Panc1 (cell line): ENCODE results near the gene HMGXB4. TPM values are rescaled to one million over a fixed set of nuclear protein-coding genes. Genes with fewer than 3 reads are reported as not detected.

Experiments used
- ATAC-seq: fragments of 200-7000 bp; cut with Tn5 transposase; 2 replicates; pipeline ENCODE4 v1.9.1; 2020; ENCODE audit warnings: mild to moderate bottlenecking, moderate library complexity
- BruUV-seq: library from RNA; stranded (reverse); fragments of 400-500 nt; replicated peaks from 2 replicates; lab custom pipeline; 2021; lab: Mats Ljungman, UMichigan
- CTCF ChIA-PET: fragments of 300-600 bp; sonication (Branson Sonifier 250); formaldehyde crosslinking; loops from one replicate; lab custom pipeline; 2022; ENCODE audit warnings: antibody characterized with exemption; lab: Charles Lee
- POLR2A ChIA-PET: fragments of 300-600 bp; sonication (Branson Sonifier 250); formaldehyde crosslinking; loops from one replicate; lab custom pipeline; 2022; ENCODE audit warnings: antibody characterized with exemption; lab: Charles Lee
- DNase-seq: peaks from one replicate; pipeline ENCODE4 v3.0.0-alpha.2; 2010; ENCODE audit warnings: low read depth, low spot score
- H3K27ac ChIP-seq: 2 replicates; pipeline ENCODE4 v1.5.1; 2011; ENCODE audit warnings: mild to moderate bottlenecking, low read length, inconsistent platforms
- H3K27me3 ChIP-seq: fragments of 200-500 bp; sonication (Bioruptor generic); 2 replicates; pipeline ENCODE4 v1.6.0; 2014; ENCODE audit warnings: low read length, inconsistent platforms; ENCODE audit not compliant: control insufficient read depth, insufficient read depth
- H3K36me3 ChIP-seq: fragments of 200-500 bp; sonication (Bioruptor generic); 2 replicates; pipeline ENCODE4 v1.5.1; 2014; ENCODE audit warnings: inconsistent platforms, mild to moderate bottlenecking, low read length, moderate library complexity; ENCODE audit not compliant: control insufficient read depth, insufficient read depth
- H3K4me1 ChIP-seq: 2 replicates; pipeline ENCODE4 v1.5.1; 2011; ENCODE audit warnings: inconsistent platforms, mild to moderate bottlenecking, low read length, moderate library complexity; ENCODE audit not compliant: control insufficient read depth, insufficient read depth
- H3K4me3 ChIP-seq, 2 experiments: 2 replicates each; pipeline ENCODE4 v1.5.1; 2011 to 2012; ENCODE audit warnings: low read depth in 2 of 2, low read length in 2 of 2, mild to moderate bottlenecking in 2 of 2, inconsistent platforms in 1 of 2, moderate library complexity in 1 of 2
- H3K9me3 ChIP-seq: fragments of 200-500 bp; sonication (Bioruptor generic); 2 replicates; pipeline ENCODE4 v1.5.1; 2014; ENCODE audit warnings: low read depth, mild to moderate bottlenecking, inconsistent platforms, low read length, moderate library complexity; ENCODE audit not compliant: control insufficient read depth, insufficient read depth
- POLR2AphosphoS5 ChIP-seq: IDR thresholded peaks from 2 replicates; pipeline ENCODE4 v1.6.1; 2012; ENCODE audit warnings: mild to moderate bottlenecking, low read depth, low read length, moderate library complexity
- SIN3A ChIP-seq: IDR thresholded peaks from 2 replicates; pipeline ENCODE4 v1.6.1; 2012; ENCODE audit warnings: low read depth, mild to moderate bottlenecking, low read length, moderate library complexity, borderline replicate concordance; ENCODE audit not compliant: insufficient read depth
- TCF7L2 ChIP-seq: IDR thresholded peaks from 2 replicates; pipeline ENCODE4 v1.6.1; 2011; ENCODE audit warnings: mild to moderate bottlenecking, low read depth, low read length, inconsistent platforms
- in situ Hi-C: cut with HindIII; loops from 2 replicates; pipeline ENCODE4 v1.10.0; 2016; ENCODE audit warnings: low sequenced_read_pairs, low pct_unique_long_range_greater_than_20kb
- intact Hi-C: fragments of 100-400 bp; cut with micrococcal nuclease; formaldehyde crosslinking; loops from one replicate; pipeline ENCODE4 v1.10.0; 2022; ENCODE audit not compliant: unreplicated experiment
- total RNA-seq: library from RNA; stranded (reverse); gene quantifications from one replicate; pipeline ENCODE4 v1.2.1, GENCODE V29; 2021; ENCODE audit not compliant: unreplicated experiment
- TF ChIP-seq, protein P1 (sequence below), 2 experiments: IDR thresholded peaks; 2 replicates each; pipeline ENCODE4 v1.6.1; 2011 to 2012; ENCODE audit warnings: low read depth in 2 of 2, control low read depth in 1 of 2, low read length in 1 of 2, mild to moderate bottlenecking in 1 of 2, moderate library complexity in 1 of 2; ENCODE audit not compliant: insufficient read depth in 1 of 2
- TF ChIP-seq, protein P2 (sequence below): fragments of 450-650 bp; IDR thresholded peaks from 2 replicates; pipeline ENCODE4 v1.5.1; 2017; ENCODE audit warnings: mild to moderate bottlenecking

HMGXB4 gene
- total RNA-seq, 1 experiment from 2014 or later: 23.7 TPM

DNA sequence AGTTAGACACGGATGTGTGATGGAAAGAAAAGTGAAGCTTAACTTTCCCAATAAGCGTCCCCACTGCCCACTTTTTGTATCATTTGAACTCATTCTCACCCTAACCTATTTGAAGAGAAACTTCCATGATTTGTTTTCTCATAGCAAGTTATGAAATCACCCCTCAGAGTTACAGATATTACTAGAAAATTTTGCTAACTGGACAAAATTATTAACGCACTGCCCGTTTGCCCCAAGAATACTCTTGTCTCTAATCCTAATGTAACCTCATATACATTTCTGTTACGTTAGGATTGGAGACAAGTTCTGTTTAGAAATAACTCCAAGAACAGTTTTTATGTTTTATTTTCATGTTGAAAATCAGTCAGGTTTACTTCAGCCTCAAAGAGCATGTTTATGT lies 67.9 kb downstream of the HMGXB4 start:
- ATAC-seq: no peak
- in situ Hi-C loops: no loop called here
- H3K27ac ChIP-seq: no peak overlapping the region
- no TSS peak for BruUV-seq
- H3K4me3 ChIP-seq: no peak overlapping the region
- no peaks in the 10 kb centered on the region for H3K9me3 ChIP-seq
- no peak for DNase-seq
- POLR2A ChIA-PET: interaction anchor here (0.5 kb wide), 1 partner anchor 27 kb away, joined by 6 read pairs; no protein-coding TSS in a partner anchor
- no peaks in the 10 kb centered on the region for H3K4me1 ChIP-seq
- TF ChIP-seq, protein P1, sequence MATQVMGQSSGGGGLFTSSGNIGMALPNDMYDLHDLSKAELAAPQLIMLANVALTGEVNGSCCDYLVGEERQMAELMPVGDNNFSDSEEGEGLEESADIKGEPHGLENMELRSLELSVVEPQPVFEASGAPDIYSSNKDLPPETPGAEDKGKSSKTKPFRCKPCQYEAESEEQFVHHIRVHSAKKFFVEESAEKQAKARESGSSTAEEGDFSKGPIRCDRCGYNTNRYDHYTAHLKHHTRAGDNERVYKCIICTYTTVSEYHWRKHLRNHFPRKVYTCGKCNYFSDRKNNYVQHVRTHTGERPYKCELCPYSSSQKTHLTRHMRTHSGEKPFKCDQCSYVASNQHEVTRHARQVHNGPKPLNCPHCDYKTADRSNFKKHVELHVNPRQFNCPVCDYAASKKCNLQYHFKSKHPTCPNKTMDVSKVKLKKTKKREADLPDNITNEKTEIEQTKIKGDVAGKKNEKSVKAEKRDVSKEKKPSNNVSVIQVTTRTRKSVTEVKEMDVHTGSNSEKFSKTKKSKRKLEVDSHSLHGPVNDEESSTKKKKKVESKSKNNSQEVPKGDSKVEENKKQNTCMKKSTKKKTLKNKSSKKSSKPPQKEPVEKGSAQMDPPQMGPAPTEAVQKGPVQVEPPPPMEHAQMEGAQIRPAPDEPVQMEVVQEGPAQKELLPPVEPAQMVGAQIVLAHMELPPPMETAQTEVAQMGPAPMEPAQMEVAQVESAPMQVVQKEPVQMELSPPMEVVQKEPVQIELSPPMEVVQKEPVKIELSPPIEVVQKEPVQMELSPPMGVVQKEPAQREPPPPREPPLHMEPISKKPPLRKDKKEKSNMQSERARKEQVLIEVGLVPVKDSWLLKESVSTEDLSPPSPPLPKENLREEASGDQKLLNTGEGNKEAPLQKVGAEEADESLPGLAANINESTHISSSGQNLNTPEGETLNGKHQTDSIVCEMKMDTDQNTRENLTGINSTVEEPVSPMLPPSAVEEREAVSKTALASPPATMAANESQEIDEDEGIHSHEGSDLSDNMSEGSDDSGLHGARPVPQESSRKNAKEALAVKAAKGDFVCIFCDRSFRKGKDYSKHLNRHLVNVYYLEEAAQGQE (IDR thresholded peaks at IDR 0.05; ENCODE audit: insufficient read depth in 1 of 2, low read depth in 2 of 2, low read length in 1 of 2): no peak
- TF ChIP-seq POLR2AphosphoS5 (no peak), TCF7L2 (no peak)
- CTCF ChIA-PET: no interaction called here
- no peaks in the 10 kb centered on the region for H3K27me3 ChIP-seq
- intact Hi-C loops: no loop called here
- H3K36me3 ChIP-seq: peaks cover 2% of the 10 kb centered on the region; the same call in 1 of the 2 replicates

DNA sequence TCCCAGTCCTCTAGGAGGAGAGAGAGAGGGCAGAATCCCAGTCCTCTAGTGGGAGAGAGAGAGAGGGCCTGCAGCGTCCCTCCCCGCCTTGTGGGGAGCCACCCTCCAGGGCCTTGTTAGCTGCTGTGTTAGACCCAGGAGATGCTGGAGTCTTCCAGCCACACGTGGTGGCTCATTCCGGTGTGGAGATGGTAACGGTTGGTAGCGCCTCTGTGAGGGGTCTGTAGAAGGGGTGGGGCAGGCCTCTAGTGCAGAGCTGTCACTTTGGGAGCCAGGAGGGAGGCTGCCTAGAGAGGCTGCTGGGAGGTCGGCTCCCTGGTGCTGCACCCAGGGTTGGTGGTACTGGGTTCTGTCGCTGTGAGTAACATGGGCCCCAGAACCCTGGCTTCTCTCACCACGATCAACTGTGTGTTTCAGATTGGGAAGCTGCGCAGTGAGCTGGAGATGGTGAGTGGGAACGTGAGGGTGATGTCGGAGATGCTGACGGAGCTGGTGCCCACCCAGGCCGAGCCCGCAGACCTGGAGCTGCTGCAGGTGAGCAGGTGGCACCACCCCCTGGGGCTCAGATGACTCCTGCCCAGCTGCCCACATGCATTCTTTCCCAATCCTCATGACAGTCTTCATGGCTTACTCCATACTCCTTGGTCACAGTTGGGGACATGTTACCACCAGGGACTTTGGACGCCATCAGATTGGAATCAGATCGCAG lies 69.7 kb downstream of the HMGXB4 start:
- Histone ChIP-seq H3K9me3 (no peaks in the 10 kb centered on the region), H3K4me1 (no peaks in the 10 kb centered on the region), H3K36me3 (peaks cover 2% of the 10 kb centered on the region; the same call in 1 of the 2 replicates), H3K27ac (no peak overlapping the region), H3K4me3 (no peak overlapping the region), H3K27me3 (no peaks in the 10 kb centered on the region)
- intact Hi-C loops (no loop called here), in situ Hi-C loops (no loop called here)
- TF ChIP-seq TCF7L2 (no peak), SIN3A (no peak), POLR2AphosphoS5 (no peak)
- TF ChIP-seq, protein P2, sequence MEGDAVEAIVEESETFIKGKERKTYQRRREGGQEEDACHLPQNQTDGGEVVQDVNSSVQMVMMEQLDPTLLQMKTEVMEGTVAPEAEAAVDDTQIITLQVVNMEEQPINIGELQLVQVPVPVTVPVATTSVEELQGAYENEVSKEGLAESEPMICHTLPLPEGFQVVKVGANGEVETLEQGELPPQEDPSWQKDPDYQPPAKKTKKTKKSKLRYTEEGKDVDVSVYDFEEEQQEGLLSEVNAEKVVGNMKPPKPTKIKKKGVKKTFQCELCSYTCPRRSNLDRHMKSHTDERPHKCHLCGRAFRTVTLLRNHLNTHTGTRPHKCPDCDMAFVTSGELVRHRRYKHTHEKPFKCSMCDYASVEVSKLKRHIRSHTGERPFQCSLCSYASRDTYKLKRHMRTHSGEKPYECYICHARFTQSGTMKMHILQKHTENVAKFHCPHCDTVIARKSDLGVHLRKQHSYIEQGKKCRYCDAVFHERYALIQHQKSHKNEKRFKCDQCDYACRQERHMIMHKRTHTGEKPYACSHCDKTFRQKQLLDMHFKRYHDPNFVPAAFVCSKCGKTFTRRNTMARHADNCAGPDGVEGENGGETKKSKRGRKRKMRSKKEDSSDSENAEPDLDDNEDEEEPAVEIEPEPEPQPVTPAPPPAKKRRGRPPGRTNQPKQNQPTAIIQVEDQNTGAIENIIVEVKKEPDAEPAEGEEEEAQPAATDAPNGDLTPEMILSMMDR: no peak
- TF ChIP-seq, protein P1 (IDR thresholded peaks at IDR 0.05; ENCODE audit: insufficient read depth in 1 of 2, low read depth in 2 of 2, low read length in 1 of 2): no peak
- ATAC-seq (no peak), DNase-seq (no peak)
- no TSS peak for BruUV-seq
- ChIA-PET CTCF (no interaction called here), POLR2A (interaction anchor here (0.6 kb wide), 1 partner anchor 204 kb away, joined by 4 read pairs; no protein-coding TSS in a partner anchor)
